ENCODE data around the gene CYP2U1.

DNA sequence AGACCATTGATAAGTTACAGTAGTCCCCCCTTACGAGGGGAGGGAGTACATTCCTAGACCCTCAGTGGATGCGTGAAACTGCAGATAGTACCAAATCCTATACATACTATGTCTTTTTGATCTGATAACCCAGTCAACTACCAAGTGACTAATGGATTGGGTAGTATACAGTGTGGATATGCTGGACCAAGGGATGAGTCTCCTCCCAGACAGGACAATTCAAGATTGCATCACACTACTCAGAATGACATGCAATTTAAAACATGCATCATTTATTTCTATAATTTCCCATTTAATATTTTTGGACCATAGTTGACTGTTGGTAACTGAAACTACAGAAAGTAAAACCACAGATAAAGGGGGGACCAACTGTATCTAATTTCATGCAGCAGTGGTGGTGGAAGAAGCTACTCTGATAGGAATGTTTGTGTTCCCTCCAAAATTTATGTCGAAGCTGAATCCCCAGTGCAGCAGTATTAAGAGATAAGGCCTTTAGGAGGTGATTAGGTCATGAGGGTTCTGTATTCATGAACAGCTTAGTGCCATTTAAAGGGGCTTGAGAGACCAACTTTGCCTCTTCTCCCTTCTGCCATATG lies 70.3 kb downstream of the CYP2U1 start:
- no peak for TF ChIP-seq POLR2A (IDR thresholded peaks at IDR 0.05)
- TF ChIP-seq, protein P1, sequence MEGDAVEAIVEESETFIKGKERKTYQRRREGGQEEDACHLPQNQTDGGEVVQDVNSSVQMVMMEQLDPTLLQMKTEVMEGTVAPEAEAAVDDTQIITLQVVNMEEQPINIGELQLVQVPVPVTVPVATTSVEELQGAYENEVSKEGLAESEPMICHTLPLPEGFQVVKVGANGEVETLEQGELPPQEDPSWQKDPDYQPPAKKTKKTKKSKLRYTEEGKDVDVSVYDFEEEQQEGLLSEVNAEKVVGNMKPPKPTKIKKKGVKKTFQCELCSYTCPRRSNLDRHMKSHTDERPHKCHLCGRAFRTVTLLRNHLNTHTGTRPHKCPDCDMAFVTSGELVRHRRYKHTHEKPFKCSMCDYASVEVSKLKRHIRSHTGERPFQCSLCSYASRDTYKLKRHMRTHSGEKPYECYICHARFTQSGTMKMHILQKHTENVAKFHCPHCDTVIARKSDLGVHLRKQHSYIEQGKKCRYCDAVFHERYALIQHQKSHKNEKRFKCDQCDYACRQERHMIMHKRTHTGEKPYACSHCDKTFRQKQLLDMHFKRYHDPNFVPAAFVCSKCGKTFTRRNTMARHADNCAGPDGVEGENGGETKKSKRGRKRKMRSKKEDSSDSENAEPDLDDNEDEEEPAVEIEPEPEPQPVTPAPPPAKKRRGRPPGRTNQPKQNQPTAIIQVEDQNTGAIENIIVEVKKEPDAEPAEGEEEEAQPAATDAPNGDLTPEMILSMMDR (IDR thresholded peaks at IDR 0.05 in 4 of 5, conservative IDR thresholded peaks at IDR 0.05 in 1 of 5), result no peak
